HEK293 (cell line): ENCODE measurements around the gene ZNF236.

Experiments used
- EGR2 ChIP-seq: fragments of 450-650 bp; formaldehyde crosslinking; IDR thresholded peaks from 2 replicates; pipeline ENCODE4 v1.5.1; 2016; ENCODE audit warnings: low read depth, missing biosample characterization, missing genetic modification characterization
- HOXA7 ChIP-seq: sonication (generic); formaldehyde crosslinking; IDR thresholded peaks from 2 replicates; pipeline ENCODE4 v1.8.1; 2022; ENCODE audit warnings: missing genetic modification reagents, borderline replicate concordance
- KLF8 ChIP-seq: fragments of 450-650 bp; formaldehyde crosslinking; IDR thresholded peaks from 2 replicates; pipeline ENCODE4 v1.5.1; 2016; ENCODE audit warnings: missing biosample characterization, missing genetic modification characterization
- KLF9 ChIP-seq: fragments of 450-650 bp; formaldehyde crosslinking; IDR thresholded peaks from 2 replicates; pipeline ENCODE4 v1.5.1; 2016; ENCODE audit warnings: missing biosample characterization, missing genetic modification characterization, low read depth
- OVOL3 ChIP-seq: fragments of 450-650 bp; formaldehyde crosslinking; IDR thresholded peaks from 2 replicates; pipeline ENCODE4 v1.5.1; 2016; ENCODE audit warnings: missing biosample characterization, missing genetic modification characterization
- SETDB1 ChIP-seq: IDR thresholded peaks from one replicate; pipeline ENCODE4 v1.6.1; 2017; ENCODE audit warnings: mild to moderate bottlenecking, low read length, moderate library complexity, mixed read lengths; ENCODE audit not compliant: insufficient read length
- SP3 ChIP-seq: fragments of 450-650 bp; formaldehyde crosslinking; IDR thresholded peaks from 2 replicates; pipeline ENCODE4 v1.5.1; 2016; ENCODE audit warnings: missing biosample characterization, missing genetic modification characterization
- ZBTB1 ChIP-seq: fragments of 450-650 bp; formaldehyde crosslinking; IDR thresholded peaks from 2 replicates; pipeline ENCODE4 v1.5.1; 2016; ENCODE audit warnings: missing biosample characterization, missing genetic modification characterization
- ZBTB17 ChIP-seq: fragments of 450-650 bp; formaldehyde crosslinking; IDR thresholded peaks from 2 replicates; pipeline ENCODE4 v1.5.1; 2016; ENCODE audit warnings: missing biosample characterization, missing genetic modification characterization
- ZBTB20 ChIP-seq: fragments of 450-650 bp; formaldehyde crosslinking; IDR thresholded peaks from 2 replicates; pipeline ENCODE4 v1.5.1; 2016; ENCODE audit warnings: missing biosample characterization, missing genetic modification characterization
- ZBTB7A ChIP-seq: fragments of 450-650 bp; formaldehyde crosslinking; IDR thresholded peaks from 2 replicates; pipeline ENCODE4 v1.5.1; 2016; ENCODE audit warnings: low read depth, missing biosample characterization, missing genetic modification characterization
- ZNF121 ChIP-seq: fragments of 450-650 bp; formaldehyde crosslinking; IDR thresholded peaks from 2 replicates; pipeline ENCODE4 v1.5.1; 2016; ENCODE audit warnings: missing biosample characterization, missing genetic modification characterization
- ZNF138 ChIP-seq: fragments of 450-650 bp; formaldehyde crosslinking; IDR thresholded peaks from 2 replicates; pipeline ENCODE4 v1.5.1; 2016; ENCODE audit warnings: missing biosample characterization, missing genetic modification characterization, borderline replicate concordance
- ZNF175 ChIP-seq: fragments of 450-650 bp; formaldehyde crosslinking; IDR thresholded peaks from 2 replicates; pipeline ENCODE4 v1.5.1; 2016; ENCODE audit warnings: missing biosample characterization, missing genetic modification characterization
- ZNF19 ChIP-seq: fragments of 450-650 bp; formaldehyde crosslinking; IDR thresholded peaks from 2 replicates; pipeline ENCODE4; 2016; ENCODE audit warnings: missing biosample characterization, missing genetic modification characterization, low read depth
- ZNF23 ChIP-seq: fragments of 450-650 bp; formaldehyde crosslinking; IDR thresholded peaks from 2 replicates; pipeline ENCODE4 v1.5.1; 2016; ENCODE audit warnings: missing biosample characterization, missing genetic modification characterization, borderline replicate concordance
- ZNF341 ChIP-seq: fragments of 450-650 bp; formaldehyde crosslinking; IDR thresholded peaks from 2 replicates; pipeline ENCODE4; 2016; ENCODE audit warnings: low read depth, missing biosample characterization, missing genetic modification characterization
- ZNF423 ChIP-seq: fragments of 450-650 bp; formaldehyde crosslinking; IDR thresholded peaks from 2 replicates; pipeline ENCODE4 v1.5.1; 2016; ENCODE audit warnings: missing biosample characterization, missing genetic modification characterization
- ZNF488 ChIP-seq: fragments of 450-650 bp; formaldehyde crosslinking; IDR thresholded peaks from 2 replicates; pipeline ENCODE4 v1.5.1; 2016; ENCODE audit warnings: missing biosample characterization, missing genetic modification characterization
- ZNF626 ChIP-seq: fragments of 450-650 bp; sonication (Bioruptor Pico); formaldehyde crosslinking; IDR thresholded peaks from 2 replicates; pipeline ENCODE4 v1.5.1; 2018; ENCODE audit warnings: missing biosample characterization, missing genetic modification characterization, inconsistent platforms
- ZNF654 ChIP-seq: fragments of 450-650 bp; formaldehyde crosslinking; IDR thresholded peaks from 2 replicates; pipeline ENCODE4 v1.5.1; 2016; ENCODE audit warnings: low read depth, missing biosample characterization, missing genetic modification characterization
- ZNF670 ChIP-seq: fragments of 450-650 bp; formaldehyde crosslinking; IDR thresholded peaks from 2 replicates; pipeline ENCODE4 v1.5.1; 2016; ENCODE audit warnings: missing biosample characterization, missing genetic modification characterization, low read depth
- ZNF692 ChIP-seq: fragments of 450-650 bp; formaldehyde crosslinking; IDR thresholded peaks from 2 replicates; pipeline ENCODE4 v1.5.1; 2016; ENCODE audit warnings: missing biosample characterization, missing genetic modification characterization
- ZNF76 ChIP-seq: fragments of 450-650 bp; formaldehyde crosslinking; IDR thresholded peaks from 2 replicates; pipeline ENCODE4; 2016; ENCODE audit warnings: low read depth, missing biosample characterization, missing genetic modification characterization, borderline replicate concordance
- ZSCAN23 ChIP-seq: fragments of 450-650 bp; formaldehyde crosslinking; IDR thresholded peaks from 2 replicates; pipeline ENCODE4 v1.5.1; 2016; ENCODE audit warnings: missing biosample characterization, missing genetic modification characterization
- ZSCAN4 ChIP-seq: fragments of 450-650 bp; formaldehyde crosslinking; IDR thresholded peaks from 2 replicates; pipeline ENCODE4 v1.5.1; 2017; ENCODE audit warnings: missing biosample characterization, missing genetic modification characterization
- TF ChIP-seq, protein P1 (sequence below): fragments of 450-650 bp; IDR thresholded peaks from 2 replicates; pipeline ENCODE4 v1.5.1; 2018; ENCODE audit warnings: missing biosample characterization, missing genetic modification characterization
- TF ChIP-seq, protein P2 (sequence below): fragments of 450-650 bp; formaldehyde crosslinking; IDR thresholded peaks from 2 replicates; pipeline ENCODE4 v1.5.1; 2016; ENCODE audit warnings: missing biosample characterization, missing genetic modification characterization
- TF ChIP-seq, protein P3 (sequence below): fragments of 450-650 bp; formaldehyde crosslinking; conservative IDR thresholded peaks from 2 replicates; pipeline ENCODE4 v1.5.1; 2016; ENCODE audit warnings: low read depth, missing biosample characterization, missing genetic modification characterization

ZNF236 gene

DNA sequence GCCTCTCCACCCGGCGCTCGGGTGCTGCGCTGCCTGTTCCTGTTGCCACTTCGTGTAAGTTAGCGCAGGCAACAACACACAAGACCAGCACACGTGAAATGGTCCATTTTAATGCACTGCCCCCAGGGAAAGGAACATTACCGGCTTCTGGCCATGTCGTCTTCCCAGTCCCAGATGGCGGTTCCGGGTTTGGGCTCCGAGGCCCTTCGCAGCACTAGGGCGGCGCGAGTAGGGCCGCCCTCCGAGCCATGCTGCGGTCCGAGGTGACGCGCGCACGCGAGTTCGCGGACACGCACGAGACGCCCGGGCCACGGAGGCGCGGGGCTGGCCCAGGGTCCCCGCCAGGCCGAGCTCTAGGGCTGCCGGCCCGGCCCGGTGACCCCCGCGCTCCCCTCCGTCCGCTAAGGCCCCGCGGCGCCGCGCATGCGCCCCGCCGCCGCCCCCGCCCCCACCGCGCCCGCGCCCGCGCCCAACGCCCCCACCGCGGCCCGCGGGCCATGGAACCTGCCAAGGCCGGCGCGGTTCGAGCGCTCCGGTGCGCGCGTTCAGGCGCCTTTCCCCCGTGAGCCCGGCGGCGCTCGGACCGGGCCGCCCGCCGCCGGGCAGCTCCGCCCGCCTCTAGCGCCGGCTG, 367 bp upstream of the ZNF236 start (continued):
- TF ChIP-seq ZBTB7A (tag by site-specific recombination) (no peak), ZNF626 (tag by site-specific recombination) (no peak), ZNF654 (tag by site-specific recombination) (no peak), ZNF175 (tag by site-specific recombination) (no peak), ZSCAN4 (no peak), ZNF341 (tag by site-specific recombination) (no peak), ZBTB1 (tag by site-specific recombination) (no peak), ZNF121 (tag by site-specific recombination) (no peak), ZNF692 (tag by site-specific recombination) (peak; percentile 65), SETDB1 (no peak), ZNF488 (tag by site-specific recombination) (no peak), ZSCAN23 (tag by site-specific recombination) (no peak), ZNF19 (no peak), ZNF23 (tag by site-specific recombination) (no peak), ZBTB20 (tag by site-specific recombination) (peak; percentile 57; the same call in 1 of the 2 replicates), ZNF138 (tag by site-specific recombination) (no peak), ZNF670 (no peak), ZNF423 (tag by site-specific recombination) (no peak), EGR2 (no peak), SP3 (tag by site-specific recombination) (no peak), ZBTB17 (tag by site-specific recombination) (no peak), OVOL3 (tag by site-specific recombination) (no peak), ZNF76 (peak; percentile 50; the same call in 1 of the 2 replicates), KLF8 (tag by site-specific recombination) (no peak), KLF9 (tag by site-specific recombination) (0 out of 2 replicates have a peak, but pooled peaks have one; percentile 14), HOXA7 (CRISPR knock-in tag) (no peak)
- TF ChIP-seq, protein P1, sequence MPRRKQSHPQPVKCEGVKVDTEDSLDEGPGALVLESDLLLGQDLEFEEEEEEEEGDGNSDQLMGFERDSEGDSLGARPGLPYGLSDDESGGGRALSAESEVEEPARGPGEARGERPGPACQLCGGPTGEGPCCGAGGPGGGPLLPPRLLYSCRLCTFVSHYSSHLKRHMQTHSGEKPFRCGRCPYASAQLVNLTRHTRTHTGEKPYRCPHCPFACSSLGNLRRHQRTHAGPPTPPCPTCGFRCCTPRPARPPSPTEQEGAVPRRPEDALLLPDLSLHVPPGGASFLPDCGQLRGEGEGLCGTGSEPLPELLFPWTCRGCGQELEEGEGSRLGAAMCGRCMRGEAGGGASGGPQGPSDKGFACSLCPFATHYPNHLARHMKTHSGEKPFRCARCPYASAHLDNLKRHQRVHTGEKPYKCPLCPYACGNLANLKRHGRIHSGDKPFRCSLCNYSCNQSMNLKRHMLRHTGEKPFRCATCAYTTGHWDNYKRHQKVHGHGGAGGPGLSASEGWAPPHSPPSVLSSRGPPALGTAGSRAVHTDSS (tag by site-specific recombination): no peak
- TF ChIP-seq, protein P2, sequence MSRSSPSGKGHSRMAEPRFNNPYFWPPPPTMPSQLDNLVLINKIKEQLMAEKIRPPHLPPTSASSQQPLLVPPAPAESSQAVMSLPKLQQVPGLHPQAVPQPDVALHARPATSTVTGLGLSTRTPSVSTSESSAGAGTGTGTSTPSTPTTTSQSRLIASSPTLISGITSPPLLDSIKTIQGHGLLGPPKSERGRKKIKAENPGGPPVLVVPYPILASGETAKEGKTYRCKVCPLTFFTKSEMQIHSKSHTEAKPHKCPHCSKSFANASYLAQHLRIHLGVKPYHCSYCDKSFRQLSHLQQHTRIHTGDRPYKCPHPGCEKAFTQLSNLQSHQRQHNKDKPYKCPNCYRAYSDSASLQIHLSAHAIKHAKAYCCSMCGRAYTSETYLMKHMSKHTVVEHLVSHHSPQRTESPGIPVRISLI: no peak
- TF ChIP-seq, protein P3, sequence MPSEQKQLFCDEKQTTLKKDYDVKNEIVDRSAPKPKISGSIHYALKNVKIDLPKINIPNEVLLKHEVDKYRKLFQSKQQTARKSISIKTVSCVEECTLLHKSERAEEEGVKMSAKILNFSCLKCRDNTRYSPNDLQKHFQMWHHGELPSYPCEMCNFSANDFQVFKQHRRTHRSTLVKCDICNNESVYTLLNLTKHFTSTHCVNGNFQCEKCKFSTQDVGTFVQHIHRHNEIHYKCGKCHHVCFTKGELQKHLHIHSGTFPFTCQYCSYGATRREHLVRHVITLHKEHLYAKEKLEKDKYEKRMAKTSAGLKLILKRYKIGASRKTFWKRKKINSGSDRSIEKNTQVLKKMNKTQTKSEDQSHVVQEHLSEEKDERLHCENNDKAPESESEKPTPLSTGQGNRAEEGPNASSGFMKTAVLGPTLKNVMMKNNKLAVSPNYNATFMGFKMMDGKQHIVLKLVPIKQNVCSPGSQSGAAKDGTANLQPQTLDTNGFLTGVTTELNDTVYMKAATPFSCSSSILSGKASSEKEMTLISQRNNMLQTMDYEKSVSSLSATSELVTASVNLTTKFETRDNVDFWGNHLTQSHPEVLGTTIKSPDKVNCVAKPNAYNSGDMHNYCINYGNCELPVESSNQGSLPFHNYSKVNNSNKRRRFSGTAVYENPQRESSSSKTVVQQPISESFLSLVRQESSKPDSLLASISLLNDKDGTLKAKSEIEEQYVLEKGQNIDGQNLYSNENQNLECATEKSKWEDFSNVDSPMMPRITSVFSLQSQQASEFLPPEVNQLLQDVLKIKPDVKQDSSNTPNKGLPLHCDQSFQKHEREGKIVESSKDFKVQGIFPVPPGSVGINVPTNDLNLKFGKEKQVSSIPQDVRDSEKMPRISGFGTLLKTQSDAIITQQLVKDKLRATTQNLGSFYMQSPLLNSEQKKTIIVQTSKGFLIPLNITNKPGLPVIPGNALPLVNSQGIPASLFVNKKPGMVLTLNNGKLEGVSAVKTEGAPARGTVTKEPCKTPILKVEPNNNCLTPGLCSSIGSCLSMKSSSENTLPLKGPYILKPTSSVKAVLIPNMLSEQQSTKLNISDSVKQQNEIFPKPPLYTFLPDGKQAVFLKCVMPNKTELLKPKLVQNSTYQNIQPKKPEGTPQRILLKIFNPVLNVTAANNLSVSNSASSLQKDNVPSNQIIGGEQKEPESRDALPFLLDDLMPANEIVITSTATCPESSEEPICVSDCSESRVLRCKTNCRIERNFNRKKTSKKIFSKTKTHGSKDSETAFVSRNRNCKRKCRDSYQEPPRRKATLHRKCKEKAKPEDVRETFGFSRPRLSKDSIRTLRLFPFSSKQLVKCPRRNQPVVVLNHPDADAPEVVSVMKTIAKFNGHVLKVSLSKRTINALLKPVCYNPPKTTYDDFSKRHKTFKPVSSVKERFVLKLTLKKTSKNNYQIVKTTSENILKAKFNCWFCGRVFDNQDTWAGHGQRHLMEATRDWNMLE (tag by site-specific recombination): no peak
